ENCODE data around the gene RRM1.
A peak's percentile ranks its signal among the peaks of the same experiment; 100 is the strongest.

Gene RRM1

DNA sequence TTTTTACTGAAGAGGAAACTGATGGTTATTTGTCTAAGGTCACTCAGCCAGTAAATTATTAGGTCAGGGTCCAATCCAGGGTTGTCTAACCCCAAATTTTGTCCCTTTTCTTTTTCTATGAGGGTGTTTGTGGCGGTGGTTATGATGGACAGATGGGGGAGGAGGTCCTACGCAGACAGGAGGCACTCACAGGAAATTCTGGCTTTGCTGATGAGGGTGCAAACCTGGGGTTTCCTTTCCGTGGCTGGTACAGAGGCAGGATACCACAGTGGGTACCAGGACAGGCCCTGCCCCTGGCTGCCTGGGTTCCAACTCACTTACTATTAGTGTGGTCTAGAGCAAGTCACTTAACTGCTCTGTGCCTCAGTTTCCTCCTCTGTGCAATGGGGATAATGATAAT is 91.0 kb downstream of the RRM1 start:
- no peak overlapping the region for H3K4me3 Mint-ChIP-seq
- ATAC-seq = no peak
- H3K9me3 Mint-ChIP-seq = no peaks in the 10 kb centered on the region
- H3K4me1 Mint-ChIP-seq = peaks cover 6% of the 10 kb centered on the region
- DNase-seq = no peak
- H3K27me3 Mint-ChIP-seq = peaks cover 8% of the 10 kb centered on the region
- H3K27ac Mint-ChIP-seq = no peak overlapping the region

DNA sequence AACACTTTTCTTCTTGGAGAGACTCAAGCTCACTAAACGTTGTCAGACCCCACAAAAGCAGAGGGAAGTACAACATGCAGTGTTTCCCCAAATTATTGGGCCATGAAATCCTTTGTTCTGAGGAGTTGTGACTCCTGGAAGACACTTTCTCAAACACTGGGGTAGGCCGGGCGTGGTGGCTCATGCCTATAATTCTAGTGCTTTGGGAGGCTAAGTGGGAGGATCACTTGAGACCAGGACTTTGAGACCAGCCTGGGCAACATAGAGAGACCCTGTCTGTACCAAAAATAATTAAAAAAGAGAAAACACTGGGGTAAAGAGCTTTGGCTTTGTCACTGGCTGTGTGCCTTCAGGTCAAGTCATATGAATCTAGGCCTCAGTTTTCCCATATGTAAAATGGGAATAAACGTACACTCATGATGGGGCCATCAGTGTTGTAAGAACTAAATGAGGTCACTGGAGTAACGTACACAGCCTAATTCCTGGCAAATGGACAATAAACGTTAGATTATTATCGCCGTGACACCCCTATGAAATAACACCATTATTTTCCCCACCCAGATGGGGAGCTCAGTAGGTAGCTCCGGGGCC is 92.0 kb downstream of the RRM1 start:
- Mint-ChIP-seq H3K4me1 (peaks cover 6% of the 10 kb centered on the region), H3K27me3 (peaks cover 15% of the 10 kb centered on the region), H3K27ac (no peak overlapping the region), H3K9me3 (no peaks in the 10 kb centered on the region), H3K4me3 (peak overlapping the region; percentile 79 to 84)
- DNase-seq (no peak), ATAC-seq (no peak)

DNA sequence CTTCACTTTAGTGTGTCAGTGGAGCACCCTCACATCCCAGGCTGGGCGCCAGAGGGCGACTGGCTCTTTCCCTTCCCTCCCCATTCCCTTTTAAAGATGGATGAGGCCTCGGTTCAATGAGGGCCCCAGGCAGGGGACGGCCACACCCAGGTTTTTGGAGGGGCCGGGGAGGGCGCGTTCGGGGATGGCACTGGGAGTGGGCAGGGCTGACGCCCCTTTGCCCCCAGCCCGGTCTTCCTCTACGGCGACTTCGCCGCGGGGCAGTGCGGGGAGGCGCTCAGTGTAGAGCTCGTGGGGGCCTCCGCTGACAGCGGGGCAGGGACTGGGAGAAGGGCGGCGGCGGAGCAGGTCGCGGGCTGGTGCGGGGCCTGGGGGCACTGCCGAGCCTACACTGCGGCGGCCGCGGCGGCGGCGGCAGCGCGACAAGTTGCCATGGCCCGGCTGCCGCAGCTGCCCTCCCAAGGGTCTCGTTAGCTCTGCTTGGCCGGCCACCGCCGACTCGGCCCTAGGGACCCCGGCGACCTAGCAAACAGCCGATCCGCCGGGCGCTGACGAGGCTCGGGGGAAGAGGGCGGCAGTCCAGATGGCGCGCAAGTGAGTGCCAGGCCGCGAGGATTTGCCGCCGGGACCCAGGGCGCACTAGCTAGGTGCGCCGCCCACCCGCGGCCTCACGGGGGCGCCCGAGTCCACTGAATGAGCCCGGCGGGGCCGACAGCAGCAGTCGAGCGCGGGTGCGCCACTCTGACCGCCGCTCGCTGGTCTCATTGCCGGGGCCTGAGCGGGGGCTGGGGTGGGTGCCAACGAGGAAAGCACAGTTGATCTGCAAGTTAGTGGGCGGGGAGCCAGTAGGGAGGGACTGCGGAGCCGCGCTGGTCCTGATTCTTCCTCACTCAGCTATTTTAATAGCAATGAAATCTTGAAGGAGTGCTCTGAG is 92.7 kb downstream of the RRM1 start:
- Mint-ChIP-seq H3K27ac (no peak overlapping the region), H3K27me3 (peaks cover 19% of the 10 kb centered on the region), H3K4me1 (peaks cover 6% of the 10 kb centered on the region), H3K4me3 (peak overlapping the region; percentile 79 to 84), H3K9me3 (no peaks in the 10 kb centered on the region)
- DNase-seq (peak; percentile 88 to 92), ATAC-seq (peak; percentile 88)

All from stimulated activated naive CD8-positive, alpha-beta T cell treated with anti-CD3 and anti-CD28 coated beads, Interleukin-15, amount 100 ng/mL, for 72 hours (primary cell).